ENCODE measurements around the gene NTN3. TPM values are rescaled to one million over a fixed set of nuclear protein-coding genes. Genes with fewer than 3 reads are reported as not detected.
A peak's percentile ranks its signal among the peaks of the same experiment; 100 is the strongest.

Gene NTN3
- total RNA-seq, 3 donors from 2014 or later (not counting 1 experiment from before 2014, with no cell fraction given) = not detected

GRCh38 chr16:2484898-2485508 lies 13.9 kb downstream of the NTN3 start:
- no peaks in the 10 kb centered on the region for H3K36me3 Mint-ChIP-seq
- H3K4me1 ChIP-seq (ENCODE audit: control insufficient read depth, insufficient read depth, low read length) = peaks cover 37% of the 10 kb centered on the region
- H3K9me3 ChIP-seq (ENCODE audit: control insufficient read depth, insufficient read depth, low read length) = no peaks in the 10 kb centered on the region
- peaks cover 0 to 3% of the 10 kb centered on the region in 2 donors for H3K27me3 Mint-ChIP-seq (ENCODE audit: low read depth in 2 of 2)
- no peak for TF ChIP-seq CTCF (IDR thresholded peaks at IDR 0.05)
- no peak for ATAC-seq
- peaks cover 15 to 36% of the 10 kb centered on the region in 2 donors for H3K4me1 Mint-ChIP-seq
- no peak overlapping the region for H3K4me3 ChIP-seq (ENCODE audit: low read length)
- DNase-seq = no peak
- WGBS (ENCODE audit: insufficient coverage) = 97% methylated on average over 11 of the region's 13 CpGs
- H3K36me3 ChIP-seq (ENCODE audit: control insufficient read depth, insufficient read depth, low read length) = no peaks in the 10 kb centered on the region
- H3K9me3 Mint-ChIP-seq = no peaks in the 10 kb centered on the region
- no peak overlapping the region for H3K4me3 Mint-ChIP-seq
- no peaks in the 10 kb centered on the region for H3K27me3 ChIP-seq (ENCODE audit: control insufficient read depth, insufficient read depth, low read length)
- peak overlapping the region in 1 of 2 donors; percentile 52 for H3K27ac Mint-ChIP-seq
- intact Hi-C loops (cut with micrococcal nuclease) = loop anchor here (10.0 kb wide), 1 partner anchor 480 kb away; the partner anchor contains the start of gene ZNF598
- no peak overlapping the region for H3K27ac ChIP-seq (ENCODE audit: low read length)

GRCh38 chr16:2485811-2486507 lies 14.9 kb downstream of the NTN3 start:
- intact Hi-C loops (cut with micrococcal nuclease) = loop anchor here (10.0 kb wide), 1 partner anchor 481 kb away; the partner anchor contains the start of gene ZNF598
- no peaks in the 10 kb centered on the region for H3K36me3 Mint-ChIP-seq
- H3K27ac Mint-ChIP-seq = peak overlapping the region; percentile 80 to 100
- no peaks in the 10 kb centered on the region for H3K9me3 ChIP-seq (ENCODE audit: control insufficient read depth, insufficient read depth, low read length)
- ATAC-seq (no peak), DNase-seq (no peak)
- no peak overlapping the region for H3K4me3 ChIP-seq (ENCODE audit: low read length)
- peaks cover 0 to 3% of the 10 kb centered on the region in 2 donors for H3K27me3 Mint-ChIP-seq (ENCODE audit: low read depth in 2 of 2)
- WGBS (ENCODE audit: insufficient coverage) = 64% methylated on average over 33 of the region's 33 CpGs
- no peaks in the 10 kb centered on the region for H3K27me3 ChIP-seq (ENCODE audit: control insufficient read depth, insufficient read depth, low read length)
- peaks cover 37% of the 10 kb centered on the region for H3K4me1 ChIP-seq (ENCODE audit: control insufficient read depth, insufficient read depth, low read length)
- no peak for TF ChIP-seq CTCF (IDR thresholded peaks at IDR 0.05)
- H3K9me3 Mint-ChIP-seq = no peaks in the 10 kb centered on the region
- H3K4me1 Mint-ChIP-seq = peaks cover 15 to 36% of the 10 kb centered on the region in 2 donors
- H3K4me3 Mint-ChIP-seq = no peak overlapping the region
- H3K27ac ChIP-seq (ENCODE audit: low read length) = peak overlapping the region; percentile 55
- no peaks in the 10 kb centered on the region for H3K36me3 ChIP-seq (ENCODE audit: control insufficient read depth, insufficient read depth, low read length)

- Mint-ChIP-seq H3K27me3 (ENCODE audit: low read depth in 2 of 2) (peaks cover 0 to 3% of the 10 kb centered on the region in 2 donors), H3K4me3 (peak overlapping the region; percentile 71), H3K9me3 (no peaks in the 10 kb centered on the region), H3K4me1 (peaks cover 15 to 36% of the 10 kb centered on the region in 2 donors), H3K27ac (peak overlapping the region; percentile 80 to 100), H3K36me3 (no peaks in the 10 kb centered on the region)
- 24% methylated on average over 29 of the region's 29 CpGs for WGBS (ENCODE audit: insufficient coverage)
- Histone ChIP-seq H3K4me3 (ENCODE audit: low read length) (no peak overlapping the region), H3K9me3 (ENCODE audit: control insufficient read depth, insufficient read depth, low read length) (no peaks in the 10 kb centered on the region), H3K36me3 (ENCODE audit: control insufficient read depth, insufficient read depth, low read length) (no peaks in the 10 kb centered on the region), H3K4me1 (ENCODE audit: control insufficient read depth, insufficient read depth, low read length) (peaks cover 37% of the 10 kb centered on the region), H3K27me3 (ENCODE audit: control insufficient read depth, insufficient read depth, low read length) (no peaks in the 10 kb centered on the region), H3K27ac (ENCODE audit: low read length) (peak overlapping the region; percentile 55)
- intact Hi-C loops (cut with micrococcal nuclease) = loop anchor here (10.0 kb wide), 1 partner anchor 482 kb away; the partner anchor contains the start of gene ZNF598
- peak; percentile 72 to 92 for DNase-seq
- peak; percentile 92 to 96 (median 92) for ATAC-seq
- TF ChIP-seq CTCF (IDR thresholded peaks at IDR 0.05) = peak; percentile 55
These were observed 15.8 kb downstream of the NTN3 start for GRCh38 chr16:2486645-2487516.
